Measurements from ENCODE around the gene CD4.
A peak's percentile ranks its signal among the peaks of the same experiment; 100 is the strongest.
"Not testable (repeated sequence)": the region's sequence is repeated elsewhere in the genome, so short reads cannot be mapped to it uniquely, and the experiment has no call there.

CD4 gene

DNA sequence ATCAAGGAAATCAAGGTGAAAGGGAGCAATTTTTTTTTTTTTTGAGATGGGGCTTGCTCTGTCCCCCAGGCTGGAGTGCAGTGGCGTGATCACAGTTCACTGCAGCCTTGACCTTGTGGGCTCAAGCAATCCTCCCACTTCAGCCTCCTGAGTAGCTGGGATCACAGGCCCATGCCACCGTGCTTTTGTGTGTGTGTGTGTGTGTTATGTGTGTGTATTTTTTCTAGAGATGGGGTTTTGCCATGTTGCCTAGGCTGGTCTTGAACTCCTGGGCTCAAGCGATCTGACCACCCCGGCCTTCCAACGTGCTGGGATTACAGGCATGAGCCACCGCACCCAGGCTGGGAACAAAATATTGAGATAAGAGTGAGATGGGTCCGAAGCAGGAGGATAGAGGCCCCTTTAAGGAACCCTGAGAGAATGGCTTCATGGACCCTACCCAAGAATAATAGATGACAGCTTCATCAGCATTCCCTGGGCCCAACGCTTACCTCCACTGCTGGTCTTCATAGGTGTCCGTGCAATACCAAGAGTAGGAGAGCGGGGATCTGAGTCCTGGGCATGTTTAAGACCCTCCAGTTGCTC lies 60.7 kb downstream of the CD4 start:
- no peak for DNase-seq

DNA sequence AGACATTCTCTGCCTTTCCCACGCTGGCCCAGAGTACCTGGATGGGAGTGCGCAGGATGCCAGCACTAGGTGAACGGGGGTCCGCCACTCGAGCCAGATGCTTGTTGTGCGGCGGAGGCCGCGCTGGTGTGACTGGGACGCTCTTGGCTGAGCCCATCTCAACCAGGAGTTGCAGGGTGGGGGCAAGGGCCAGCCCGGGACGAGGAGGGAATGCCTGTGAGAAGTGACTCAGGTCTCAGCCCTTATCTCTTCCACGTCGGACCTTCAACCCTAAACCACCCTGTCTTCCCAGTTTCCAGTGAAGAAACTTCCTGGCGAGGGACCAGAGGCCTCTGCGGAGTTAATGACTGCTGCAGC lies 61.4 kb downstream of the CD4 start:
- no peak for DNase-seq

GRCh38 chr12:6851153-6851920 lies 62.0 kb downstream of the CD4 start, which contains the start of gene CDCA3:
TSS of gene CDCA3 (minus strand) at chr12:6851286. CDS start at chr12:6850952, 334 bp downstream.
- DNase-seq = peak; percentile 91

DNA sequence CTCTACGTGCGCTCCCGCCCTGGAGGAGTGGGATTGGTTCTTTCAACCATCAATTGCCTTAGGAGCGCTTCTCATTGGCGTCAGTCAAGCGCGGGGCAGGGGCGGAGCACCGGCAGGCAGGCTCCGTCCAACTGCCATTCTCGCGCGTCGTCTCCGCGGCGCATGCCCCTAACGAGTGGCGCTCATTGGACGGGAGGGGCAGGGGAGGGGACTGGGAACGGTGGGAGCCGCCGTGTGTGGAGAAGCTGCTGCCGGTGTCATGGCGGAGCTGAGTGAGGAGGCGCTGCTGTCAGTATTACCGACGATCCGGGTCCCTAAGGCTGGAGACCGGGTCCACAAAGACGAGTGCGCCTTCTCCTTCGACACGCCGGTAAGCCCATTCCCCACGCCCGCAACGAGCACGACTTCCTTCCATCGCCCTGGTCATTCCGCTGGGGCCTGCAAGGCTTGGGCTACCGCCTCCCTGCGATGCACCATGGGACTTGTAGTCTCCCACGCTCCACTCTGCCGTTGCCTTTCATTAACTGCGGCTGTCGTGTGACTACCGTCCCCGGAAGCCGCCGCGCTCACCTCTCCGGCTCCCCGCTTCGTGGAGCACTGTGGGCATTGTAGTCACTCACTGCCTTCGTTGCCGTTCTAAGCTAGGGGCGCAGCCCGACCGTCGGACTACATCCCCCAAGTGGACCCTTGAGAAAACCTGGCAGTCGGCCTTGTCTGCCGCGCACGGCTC lies 62.8 kb downstream of the CD4 start, which contains the start of gene USP5:
Gene USP5, plus strand, starts transcription at position 230 of the 730 bp plus-strand sequence. Its CDS starts 30 bp downstream, at position 260.
- peak; percentile 98 for DNase-seq

GRCh38 chr12:6852651-6853354 lies 63.5 kb downstream of the CD4 start:
- peak; percentile 74 for DNase-seq

DNA sequence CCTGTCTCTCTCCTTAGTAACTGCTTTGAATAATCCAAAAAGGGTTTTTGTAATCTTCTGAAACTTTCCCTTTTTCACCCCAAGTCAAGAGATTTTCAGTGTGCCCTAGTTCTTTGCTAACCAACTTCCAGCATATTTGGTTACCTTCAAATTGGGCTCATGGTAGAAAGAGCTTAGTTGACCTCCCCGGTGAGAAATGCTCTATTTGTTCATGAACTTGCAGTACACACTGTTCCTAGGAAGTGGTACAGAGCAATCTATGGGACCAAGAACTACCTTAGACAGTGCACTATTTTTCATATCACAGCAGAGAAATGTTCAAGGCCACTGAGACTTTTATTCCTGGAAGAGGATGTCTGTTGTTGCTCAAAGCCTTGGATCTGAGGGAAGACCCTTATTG lies 64.3 kb downstream of the CD4 start:
- no peak for DNase-seq

GRCh38 chr12:6854036-6854435 lies 64.7 kb downstream of the CD4 start:
- DNase-seq = no peak

DNA sequence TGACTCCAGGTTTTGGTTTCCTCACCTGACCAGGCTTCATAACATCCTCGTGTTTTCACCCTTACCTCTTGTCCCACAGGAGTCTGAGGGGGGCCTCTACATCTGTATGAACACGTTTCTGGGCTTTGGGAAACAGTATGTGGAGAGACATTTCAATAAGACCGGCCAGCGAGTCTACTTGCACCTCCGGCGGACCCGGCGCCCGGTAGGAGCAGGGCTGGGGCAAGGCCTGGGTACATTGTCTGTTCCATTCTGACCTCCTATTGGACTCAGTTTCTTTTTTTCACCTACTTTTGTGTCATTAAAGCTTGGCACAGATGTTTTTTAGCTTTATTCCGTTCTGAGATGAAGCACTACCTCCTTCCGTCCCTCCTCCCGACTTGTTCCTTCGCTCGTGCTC lies 66.0 kb downstream of the CD4 start:
- no peak for DNase-seq

- no peak for DNase-seq
Measured at GRCh38 chr12:6858799-6859198, 69.5 kb downstream of the CD4 start.

- DNase-seq = no peak
Measured at GRCh38 chr12:6860116-6860515, 70.8 kb downstream of the CD4 start.

- DNase-seq = no peak
Measured at GRCh38 chr12:6860942-6861341, 71.6 kb downstream of the CD4 start.

- DNase-seq = no peak
Measured at GRCh38 chr12:6861391-6861790, 72.1 kb downstream of the CD4 start.

DNA sequence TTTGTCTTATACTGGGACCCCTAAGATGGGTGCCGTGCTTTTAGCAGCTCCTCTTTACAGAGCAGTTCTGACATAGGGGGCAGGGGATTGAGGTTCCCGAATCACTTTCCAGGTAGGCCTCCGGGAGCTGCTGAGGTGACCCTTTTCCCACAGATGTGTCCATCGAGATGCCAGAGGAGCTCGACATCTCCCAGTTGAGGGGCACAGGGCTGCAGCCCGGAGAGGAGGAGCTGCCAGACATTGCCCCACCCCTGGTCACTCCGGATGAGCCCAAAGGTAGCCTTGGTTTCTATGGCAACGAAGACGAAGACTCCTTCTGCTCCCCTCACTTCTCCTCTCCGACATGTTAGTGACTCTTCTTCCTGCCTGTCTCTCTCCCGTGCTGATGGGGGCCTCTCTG lies 73.7 kb downstream of the CD4 start:
- no peak for DNase-seq

- DNase-seq = no peak
Measured at GRCh38 chr12:6863586-6864321, 74.4 kb downstream of the CD4 start.

DNA sequence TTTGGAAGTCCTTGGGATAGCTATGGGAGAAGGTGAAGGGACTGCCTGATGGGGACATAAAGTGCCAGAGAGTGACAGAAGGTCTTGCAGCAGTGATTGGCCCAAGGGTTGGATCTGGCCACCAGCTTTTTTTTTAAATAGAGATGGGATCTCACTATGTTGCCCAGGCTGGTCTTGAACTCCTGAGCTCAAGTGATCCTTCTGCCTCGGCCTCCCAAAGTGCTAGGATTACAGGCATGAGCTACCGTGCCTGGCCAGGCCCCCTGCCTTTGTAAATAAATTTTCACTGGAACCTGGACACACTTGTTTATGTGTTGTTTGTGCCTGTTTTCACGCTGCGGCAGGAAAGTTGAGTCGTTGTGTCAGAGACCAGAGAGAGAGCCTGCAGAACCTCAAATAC lies 76.0 kb downstream of the CD4 start:
- DNase-seq = not testable (repeated sequence)

DNA sequence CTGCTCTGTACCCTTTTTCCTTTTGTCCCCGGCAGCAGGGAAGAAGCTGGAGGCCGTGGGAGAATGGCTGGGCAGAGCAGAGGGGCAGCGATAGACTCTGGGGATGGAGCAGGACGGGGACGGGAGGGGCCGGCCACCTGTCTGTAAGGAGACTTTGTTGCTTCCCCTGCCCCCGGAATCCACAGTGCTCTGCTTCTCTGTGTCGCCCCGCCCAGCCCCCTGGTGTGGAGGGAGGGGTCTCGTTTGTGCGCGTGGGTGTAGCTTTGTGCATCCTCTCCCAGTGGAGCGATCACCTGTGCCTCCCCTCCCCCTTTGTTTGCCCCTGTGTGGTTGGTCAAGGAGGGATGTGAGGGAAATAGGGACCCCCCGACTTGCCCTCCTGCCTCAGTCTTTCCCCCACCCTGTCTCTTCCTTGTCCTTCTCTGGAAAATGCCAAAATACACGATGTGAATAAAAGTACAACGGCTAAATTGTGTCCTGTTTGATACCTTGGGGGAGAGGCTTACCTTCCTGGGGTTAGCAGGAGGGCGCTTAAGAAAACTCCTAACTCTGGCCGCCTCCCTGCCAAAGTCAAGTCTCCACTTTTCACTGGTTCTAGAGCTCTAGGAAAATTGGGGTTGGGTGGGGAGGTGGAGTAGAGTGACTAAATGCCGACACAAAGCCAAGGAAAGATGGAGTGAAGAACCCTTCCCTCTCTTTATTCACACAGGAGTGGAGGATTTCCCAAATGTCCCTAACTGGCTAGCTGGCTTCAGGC lies 77.0 kb downstream of the CD4 start:
- DNase-seq = no peak

DNA sequence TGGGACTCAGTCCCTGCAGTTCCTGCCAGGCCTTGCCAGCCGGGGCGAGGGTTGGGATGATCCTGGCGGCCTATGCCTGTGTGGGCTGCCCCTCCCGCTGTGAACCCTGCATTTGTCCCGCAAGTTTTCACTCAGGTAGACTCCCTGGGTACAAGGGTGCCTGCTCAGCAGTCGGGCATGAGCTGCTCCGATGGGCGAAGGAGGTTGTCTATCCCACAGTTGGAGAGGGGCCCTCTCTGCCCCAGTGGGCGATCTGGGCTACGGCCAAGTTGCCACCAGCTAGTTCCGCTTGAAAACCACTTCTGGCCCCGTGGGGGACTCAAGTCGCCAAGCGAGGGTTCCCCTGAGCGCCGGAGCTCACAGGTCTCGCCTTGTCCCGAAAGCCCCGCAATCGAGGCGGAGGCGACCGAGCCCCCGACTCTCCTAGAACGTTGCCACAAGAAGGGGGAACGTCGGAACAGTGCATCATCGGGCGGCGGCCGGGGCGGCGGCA lies 77.6 kb downstream of the CD4 start:
- DNase-seq = no peak

DNA sequence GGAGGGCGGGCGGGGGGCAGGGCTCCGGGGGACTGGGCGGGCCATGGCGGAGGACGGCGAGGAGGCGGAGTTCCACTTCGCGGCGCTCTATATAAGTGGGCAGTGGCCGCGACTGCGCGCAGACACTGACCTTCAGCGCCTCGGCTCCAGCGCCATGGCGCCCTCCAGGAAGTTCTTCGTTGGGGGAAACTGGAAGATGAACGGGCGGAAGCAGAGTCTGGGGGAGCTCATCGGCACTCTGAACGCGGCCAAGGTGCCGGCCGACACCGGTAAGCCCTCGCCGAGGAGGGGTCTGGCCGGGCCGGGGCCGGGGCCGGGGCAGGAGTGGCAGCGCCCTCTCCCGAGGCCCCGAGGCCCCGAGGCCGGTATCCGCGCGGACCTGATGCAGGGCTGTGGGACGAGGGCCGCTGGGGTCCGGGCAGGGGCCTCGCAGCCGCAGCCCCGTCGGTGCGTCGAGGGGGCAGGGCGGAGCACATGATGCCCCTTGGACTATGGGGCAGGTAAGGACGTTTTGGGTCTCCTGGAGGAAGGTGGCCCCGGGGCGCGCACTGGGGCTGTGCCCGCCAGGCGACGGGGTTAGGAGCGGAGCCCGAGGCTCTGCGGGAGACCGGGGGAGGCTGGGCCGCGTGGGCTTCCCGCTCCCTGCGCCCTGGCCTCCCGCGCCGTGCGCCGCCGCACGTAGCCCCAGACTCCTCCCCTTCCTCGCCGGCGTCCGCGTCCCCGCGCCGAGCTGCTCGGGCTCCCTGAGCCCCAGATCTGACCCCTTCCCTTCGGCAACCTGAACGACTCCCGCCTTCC lies 78.3 kb downstream of the CD4 start, which contains the start of gene TPI1:
Gene TPI1, plus strand, starts transcription at position 119 of the 798 bp plus-strand sequence. Its CDS starts 36 bp downstream, at position 155.
- DNase-seq = peak; percentile 89

- peak; percentile 11 for DNase-seq
Measured at GRCh38 chr12:6868211-6869048, 79.1 kb downstream of the CD4 start.

Data from CD4-positive, alpha-beta T cell treated with Interleukin-17A for 4 hours (primary cell).